Kasumi-1 (cell line): ENCODE data around the gene FMR1NB.

Experiments
- DNase-seq, 2 experiments: peaks; one replicate each; lab custom pipeline; 2025; lab: John Stamatoyannopoulos, UW

The FMR1NB gene

GRCh38 chrX:147981038-147981752 lies at the start of gene FMR1NB:
Gene FMR1NB (plus strand): TSS chrX:147981337. CDS start chrX:147981403, 66 bp downstream.
- no peak for DNase-seq

- DNase-seq, result no peak
Measured at GRCh38 chrX:147933815-147934214, 47.3 kb upstream of the FMR1NB start.

GRCh38 chrX:147935156-147935758 lies 45.9 kb upstream of the FMR1NB start:
- no peak for DNase-seq

- no peak for DNase-seq
Measured at GRCh38 chrX:147945286-147945685, 35.9 kb upstream of the FMR1NB start.

- no peak for DNase-seq
Measured at GRCh38 chrX:147948531-147948930, 32.6 kb upstream of the FMR1NB start.

GRCh38 chrX:147950352-147950751 lies 30.8 kb upstream of the FMR1NB start:
- no peak for DNase-seq

- DNase-seq, result no peak
Measured at GRCh38 chrX:147953976-147954375, 27.2 kb upstream of the FMR1NB start.

GRCh38 chrX:147957291-147957690 lies 23.8 kb upstream of the FMR1NB start:
- no peak for DNase-seq

GRCh38 chrX:147958291-147958690 lies 22.8 kb upstream of the FMR1NB start:
- no peak for DNase-seq

- DNase-seq, result no peak
Measured at GRCh38 chrX:147960722-147961121, 20.4 kb upstream of the FMR1NB start.

GRCh38 chrX:147962476-147962875 lies 18.7 kb upstream of the FMR1NB start:
- DNase-seq, result no peak

- DNase-seq, result no peak
Measured at GRCh38 chrX:147978931-147979330, 2.2 kb upstream of the FMR1NB start.

- DNase-seq, result no peak
Measured at GRCh38 chrX:148020329-148020728, 39.2 kb downstream of the FMR1NB start.

GRCh38 chrX:148024425-148025148 lies 43.5 kb downstream of the FMR1NB start:
- DNase-seq, result peak in 1 of 2 experiments; percentile 2

GRCh38 chrX:148035380-148035779 lies 54.2 kb downstream of the FMR1NB start:
- no peak for DNase-seq

- no peak for DNase-seq
Measured at GRCh38 chrX:148037020-148037419, 55.9 kb downstream of the FMR1NB start.

GRCh38 chrX:148043271-148043855 lies 62.2 kb downstream of the FMR1NB start:
- DNase-seq, result no peak

- DNase-seq, result no peak
Measured at GRCh38 chrX:148047200-148047599, 66.1 kb downstream of the FMR1NB start.

GRCh38 chrX:148049441-148049840 lies 68.3 kb downstream of the FMR1NB start:
- DNase-seq, result peak; percentile 24 to 29

- no peak for DNase-seq
Measured at GRCh38 chrX:148051973-148052372, 70.8 kb downstream of the FMR1NB start.

GRCh38 chrX:148067285-148067684 lies 86.1 kb downstream of the FMR1NB start:
- DNase-seq, result no peak

GRCh38 chrX:148069759-148070503 lies 88.8 kb downstream of the FMR1NB start:
- no peak for DNase-seq
